Liver (tissue), 3 donors: ENCODE measurements around the gene KLHL2.

ENCODE experiments used
- EGR1 ChIP-seq, 2 donors: IDR thresholded peaks; 2 replicates each; pipeline ENCODE4 v1.6.1; 2016 to 2018; ENCODE audit warnings: antibody characterized with exemption in 2 of 2, low read depth in 2 of 2
- GABPA ChIP-seq, 2 donors: IDR thresholded peaks in 1 of 2; conservative IDR thresholded peaks in 1 of 2; 2 replicates each; pipeline ENCODE4 v1.6.1; 2016; ENCODE audit warnings: antibody characterized with exemption in 2 of 2, mild to moderate bottlenecking in 1 of 2, moderate library complexity in 1 of 2
- JUND ChIP-seq, 2 donors: IDR thresholded peaks; 2 replicates each; pipeline ENCODE4 v1.6.1; 2016; ENCODE audit warnings: antibody characterized with exemption in 2 of 2
- SP1 ChIP-seq: IDR thresholded peaks from 2 replicates; pipeline ENCODE4 v1.6.1; 2018; ENCODE audit warnings: antibody characterized with exemption, mild to moderate bottlenecking
- TF ChIP-seq, protein P1 (sequence below): fragments of 150-350 bp; IDR thresholded peaks from 2 replicates; pipeline ENCODE4 v1.5.1; 2017; ENCODE audit warnings: improper control_type of control experiment, low read depth, low read length; ENCODE audit not compliant: missing input control
- TF ChIP-seq, protein P2 (sequence below): IDR thresholded peaks from 2 replicates; pipeline ENCODE4 v1.6.1; 2016; ENCODE audit warnings: antibody characterized with exemption
- donor health status: healthy.
- donor health status: healthy.

DNA sequence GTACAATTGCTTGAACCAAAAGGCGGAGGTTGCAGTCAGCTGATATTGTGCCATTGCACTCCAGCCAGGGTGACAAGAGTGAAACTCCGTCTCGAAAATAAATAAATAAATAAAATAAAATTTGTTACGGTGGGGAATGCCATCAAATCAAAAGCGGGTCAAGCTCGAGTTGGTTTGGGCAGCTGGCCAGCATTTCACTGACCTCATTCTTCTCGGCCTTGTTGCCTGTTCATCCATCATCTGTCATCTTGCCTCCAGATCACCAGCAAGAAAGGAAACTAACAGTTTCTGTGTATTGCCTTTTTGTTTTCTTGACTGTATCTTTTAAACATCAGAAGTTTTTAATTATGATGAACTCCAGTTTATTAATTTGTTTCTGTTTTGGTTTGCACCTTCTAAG, 31.5 kb upstream of the KLHL2 start:
- TF ChIP-seq, protein P1, sequence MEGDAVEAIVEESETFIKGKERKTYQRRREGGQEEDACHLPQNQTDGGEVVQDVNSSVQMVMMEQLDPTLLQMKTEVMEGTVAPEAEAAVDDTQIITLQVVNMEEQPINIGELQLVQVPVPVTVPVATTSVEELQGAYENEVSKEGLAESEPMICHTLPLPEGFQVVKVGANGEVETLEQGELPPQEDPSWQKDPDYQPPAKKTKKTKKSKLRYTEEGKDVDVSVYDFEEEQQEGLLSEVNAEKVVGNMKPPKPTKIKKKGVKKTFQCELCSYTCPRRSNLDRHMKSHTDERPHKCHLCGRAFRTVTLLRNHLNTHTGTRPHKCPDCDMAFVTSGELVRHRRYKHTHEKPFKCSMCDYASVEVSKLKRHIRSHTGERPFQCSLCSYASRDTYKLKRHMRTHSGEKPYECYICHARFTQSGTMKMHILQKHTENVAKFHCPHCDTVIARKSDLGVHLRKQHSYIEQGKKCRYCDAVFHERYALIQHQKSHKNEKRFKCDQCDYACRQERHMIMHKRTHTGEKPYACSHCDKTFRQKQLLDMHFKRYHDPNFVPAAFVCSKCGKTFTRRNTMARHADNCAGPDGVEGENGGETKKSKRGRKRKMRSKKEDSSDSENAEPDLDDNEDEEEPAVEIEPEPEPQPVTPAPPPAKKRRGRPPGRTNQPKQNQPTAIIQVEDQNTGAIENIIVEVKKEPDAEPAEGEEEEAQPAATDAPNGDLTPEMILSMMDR = no peak
- TF ChIP-seq SP1 = no peak
- TF ChIP-seq GABPA (IDR thresholded peaks at IDR 0.05 in 1 of 2, conservative IDR thresholded peaks at IDR 0.05 in 1 of 2) = no peak
- TF ChIP-seq EGR1 (IDR thresholded peaks at IDR 0.05; ENCODE audit: low read depth in 2 of 2) = no peak
- TF ChIP-seq, protein P2, sequence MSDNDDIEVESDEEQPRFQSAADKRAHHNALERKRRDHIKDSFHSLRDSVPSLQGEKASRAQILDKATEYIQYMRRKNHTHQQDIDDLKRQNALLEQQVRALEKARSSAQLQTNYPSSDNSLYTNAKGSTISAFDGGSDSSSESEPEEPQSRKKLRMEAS = no peak
- TF ChIP-seq JUND (IDR thresholded peaks at IDR 0.05) = no peak
